ENCODE measurements around the gene ZFC3H1. TPM values are rescaled to one million over a fixed set of nuclear protein-coding genes. Genes with fewer than 3 reads are reported as not detected.

Gene ZFC3H1
- total RNA-seq, 1 experiment from 2014 or later, result 24.4 TPM

DNA sequence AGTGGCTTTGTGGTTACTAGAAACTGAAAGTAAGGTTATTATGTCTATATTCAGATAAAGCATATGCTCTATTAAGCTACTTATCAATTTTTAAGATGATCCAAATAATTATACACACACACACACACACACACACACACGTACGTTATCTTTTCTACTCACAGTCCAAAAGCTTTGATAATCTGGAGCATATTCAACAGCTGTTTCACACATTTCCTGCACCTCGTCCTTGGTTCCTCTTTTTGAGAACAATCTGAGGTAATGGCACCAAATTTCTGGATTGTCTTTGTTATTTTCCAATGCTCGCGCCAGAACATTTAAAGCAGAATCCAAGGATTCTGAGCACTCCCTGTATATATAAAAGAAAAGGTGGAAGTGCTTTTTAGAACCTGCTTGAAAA lies 37.5 kb downstream of the ZFC3H1 start:
- Mint-ChIP-seq H3K36me3 (ENCODE audit: insufficient read depth in 1 of 3, low read depth in 3 of 3) (peaks cover 19 to 84% (median 76%) of the 10 kb centered on the region in 3 experiments), H3K4me1 (0 out of 4 replicates have a peak, but pooled peaks cover 0 to 5% of the 10 kb centered on the region in 2 experiments), H3K27me3 (ENCODE audit: low read depth) (no peaks in the 10 kb centered on the region), H3K4me3 (no peak overlapping the region), H3K9me3 (no peaks in the 10 kb centered on the region), H3K27ac (no peak overlapping the region)
- Histone ChIP-seq H3T11ph (ENCODE audit: low read length) (no peak overlapping the region), H3K27ac (ENCODE audit: insufficient read length, low read depth, low read length) (no peak overlapping the region), H2AFZ (ENCODE audit: low read length) (no peak overlapping the region), H4K8ac (replicated peaks; ENCODE audit: insufficient read length, low read depth, low read length) (no peak overlapping the region), H2AK5ac (ENCODE audit: insufficient read length, low read length) (no peak overlapping the region), H3K4me1 (ENCODE audit: insufficient read depth, low read length) (no peaks in the 10 kb centered on the region), H2BK12ac (ENCODE audit: insufficient read length, low read depth, low read length) (no peak overlapping the region), H3K79me1 (ENCODE audit: insufficient read depth, low read depth, low read length, poor library complexity, severe bottlenecking) (no peaks in the 10 kb centered on the region), H2BK15ac (ENCODE audit: low read depth, low read length) (no peak overlapping the region), H3K23ac (ENCODE audit: insufficient read length, low read depth, low read length) (no peak overlapping the region), H2BK120ac (ENCODE audit: low read depth, low read length, poor library complexity, severe bottlenecking) (no peak overlapping the region), H3K4ac (ENCODE audit: low read depth, low read length) (no peak overlapping the region), H3K18ac (ENCODE audit: insufficient read length, low read depth, low read length) (no peak overlapping the region), H3K27me3 (ENCODE audit: insufficient read depth, low read length) (no peaks in the 10 kb centered on the region), H2BK20ac (ENCODE audit: low read depth, low read length, poor library complexity, severe bottlenecking) (no peak overlapping the region), H3K9me3 (ENCODE audit: control insufficient read depth, low read depth, low read length) (no peaks in the 10 kb centered on the region), H3K79me2 (ENCODE audit: insufficient read depth, low read length) (no peaks in the 10 kb centered on the region), H3K23me2 (ENCODE audit: insufficient read length, low read depth, low read length, poor library complexity, severe bottlenecking) (no peaks in the 10 kb centered on the region), H3K14ac (ENCODE audit: insufficient read depth, low read length) (no peak overlapping the region), H3K9ac (ENCODE audit: extremely low read depth, insufficient read length, low read length) (no peak overlapping the region), H4K5ac (ENCODE audit: insufficient read length, low read depth, low read length) (no peak overlapping the region), H3K56ac (ENCODE audit: insufficient read length, low read depth, low read length) (no peak overlapping the region), H4K91ac (ENCODE audit: insufficient read length, low read depth, low read length) (no peak overlapping the region), H4K20me1 (ENCODE audit: control insufficient read depth, insufficient read depth, insufficient read length) (no peaks in the 10 kb centered on the region), H2BK5ac (ENCODE audit: insufficient read length, low read length) (no peak overlapping the region), H3K4me2 (ENCODE audit: insufficient read depth, insufficient read length, low read length) (no peak overlapping the region)
- TF ChIP-seq, protein P1, sequence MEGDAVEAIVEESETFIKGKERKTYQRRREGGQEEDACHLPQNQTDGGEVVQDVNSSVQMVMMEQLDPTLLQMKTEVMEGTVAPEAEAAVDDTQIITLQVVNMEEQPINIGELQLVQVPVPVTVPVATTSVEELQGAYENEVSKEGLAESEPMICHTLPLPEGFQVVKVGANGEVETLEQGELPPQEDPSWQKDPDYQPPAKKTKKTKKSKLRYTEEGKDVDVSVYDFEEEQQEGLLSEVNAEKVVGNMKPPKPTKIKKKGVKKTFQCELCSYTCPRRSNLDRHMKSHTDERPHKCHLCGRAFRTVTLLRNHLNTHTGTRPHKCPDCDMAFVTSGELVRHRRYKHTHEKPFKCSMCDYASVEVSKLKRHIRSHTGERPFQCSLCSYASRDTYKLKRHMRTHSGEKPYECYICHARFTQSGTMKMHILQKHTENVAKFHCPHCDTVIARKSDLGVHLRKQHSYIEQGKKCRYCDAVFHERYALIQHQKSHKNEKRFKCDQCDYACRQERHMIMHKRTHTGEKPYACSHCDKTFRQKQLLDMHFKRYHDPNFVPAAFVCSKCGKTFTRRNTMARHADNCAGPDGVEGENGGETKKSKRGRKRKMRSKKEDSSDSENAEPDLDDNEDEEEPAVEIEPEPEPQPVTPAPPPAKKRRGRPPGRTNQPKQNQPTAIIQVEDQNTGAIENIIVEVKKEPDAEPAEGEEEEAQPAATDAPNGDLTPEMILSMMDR (conservative IDR thresholded peaks at IDR 0.05), result no peak
- DNase-seq, result no peak
- no CpG with 5 or more reads among the region's 5 CpGs for WGBS (ENCODE audit: extremely low coverage, insufficient read length, low lambda C conversion rate)
